Measurements from ENCODE around the gene PITPNC1. TPM values are rescaled to one million over a fixed set of nuclear protein-coding genes. Genes with fewer than 3 reads are reported as not detected.
"Not testable (repeated sequence)": the region's sequence is repeated elsewhere in the genome, so short reads cannot be mapped to it uniquely, and the experiment has no call there.

PITPNC1 gene
- total RNA-seq, 1 experiment from 2014 or later, result 34.5 TPM

GRCh38 chr17:67566656-67567055 lies 189.6 kb downstream of the PITPNC1 start:
- DNase-seq (ENCODE audit: extremely low read depth, low read depth), result no peak

DNA sequence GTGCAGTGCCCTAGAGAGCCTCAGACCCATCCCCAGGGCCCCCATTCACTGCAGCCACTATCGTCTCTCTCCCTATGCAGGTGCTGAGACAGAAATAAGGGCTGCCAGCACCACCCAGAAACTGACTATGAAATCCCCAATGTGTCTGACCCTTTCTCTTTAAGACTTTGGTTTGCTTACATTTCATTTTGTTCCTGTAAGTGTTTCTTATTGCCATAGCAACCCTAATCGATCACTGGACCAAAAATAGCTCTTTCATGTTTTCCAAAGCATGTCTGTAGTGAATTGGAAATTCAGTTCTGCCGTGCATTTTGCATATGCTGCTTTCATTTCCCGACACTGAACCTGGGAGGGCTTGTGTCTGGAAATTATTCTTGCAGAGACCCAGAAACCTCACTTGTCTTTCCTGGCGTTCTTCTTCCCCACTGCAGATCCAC lies 192.0 kb downstream of the PITPNC1 start:
- DNase-seq (ENCODE audit: extremely low read depth, low read depth), result no peak

DNA sequence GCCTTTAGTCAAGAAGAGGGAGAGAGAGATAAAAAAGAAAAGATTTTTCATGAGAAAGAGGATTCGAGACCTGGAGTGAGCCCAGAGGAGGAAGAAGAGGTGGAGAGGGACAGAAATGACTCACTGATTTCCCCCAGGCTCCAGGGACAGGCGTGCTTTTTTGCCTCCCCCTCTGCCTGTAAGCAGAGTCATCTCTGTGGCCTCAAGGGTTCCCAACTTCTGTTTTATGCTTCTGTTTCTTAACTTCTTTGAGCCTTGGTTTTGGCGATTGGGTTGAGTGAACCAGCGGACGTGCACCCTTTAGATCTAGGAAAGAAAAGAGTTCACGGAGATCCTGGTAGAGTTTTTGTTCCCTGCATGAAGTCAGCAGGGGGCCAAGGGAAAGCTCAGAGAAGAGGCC lies 192.8 kb downstream of the PITPNC1 start:
- DNase-seq (ENCODE audit: extremely low read depth, low read depth), result no peak

DNA sequence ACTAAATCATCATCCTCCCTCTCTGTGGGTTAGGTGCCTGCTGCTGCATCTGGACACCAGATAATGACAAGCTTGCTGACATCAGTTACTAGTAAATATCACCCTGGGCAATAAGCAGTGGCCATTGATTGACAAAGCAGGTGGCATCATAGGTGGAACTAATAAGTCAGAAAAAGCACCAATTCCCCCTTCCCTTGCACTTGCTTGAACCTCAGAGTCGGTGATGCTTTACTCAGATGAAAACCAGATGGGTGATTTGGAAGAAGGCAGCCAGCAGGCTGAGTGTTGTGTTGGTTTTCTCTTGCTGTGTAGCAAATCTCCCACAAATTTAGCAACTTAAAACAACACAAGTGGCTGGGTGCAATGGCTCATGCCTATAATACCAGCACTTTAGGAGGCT lies 193.7 kb downstream of the PITPNC1 start:
- no peak for DNase-seq (ENCODE audit: extremely low read depth, low read depth)

- no peak for DNase-seq (ENCODE audit: extremely low read depth, low read depth)
Measured at GRCh38 chr17:67571478-67571877, 194.4 kb downstream of the PITPNC1 start.

- no peak for DNase-seq (ENCODE audit: extremely low read depth, low read depth)
Measured at GRCh38 chr17:67573987-67574657, 197.0 kb downstream of the PITPNC1 start.

DNA sequence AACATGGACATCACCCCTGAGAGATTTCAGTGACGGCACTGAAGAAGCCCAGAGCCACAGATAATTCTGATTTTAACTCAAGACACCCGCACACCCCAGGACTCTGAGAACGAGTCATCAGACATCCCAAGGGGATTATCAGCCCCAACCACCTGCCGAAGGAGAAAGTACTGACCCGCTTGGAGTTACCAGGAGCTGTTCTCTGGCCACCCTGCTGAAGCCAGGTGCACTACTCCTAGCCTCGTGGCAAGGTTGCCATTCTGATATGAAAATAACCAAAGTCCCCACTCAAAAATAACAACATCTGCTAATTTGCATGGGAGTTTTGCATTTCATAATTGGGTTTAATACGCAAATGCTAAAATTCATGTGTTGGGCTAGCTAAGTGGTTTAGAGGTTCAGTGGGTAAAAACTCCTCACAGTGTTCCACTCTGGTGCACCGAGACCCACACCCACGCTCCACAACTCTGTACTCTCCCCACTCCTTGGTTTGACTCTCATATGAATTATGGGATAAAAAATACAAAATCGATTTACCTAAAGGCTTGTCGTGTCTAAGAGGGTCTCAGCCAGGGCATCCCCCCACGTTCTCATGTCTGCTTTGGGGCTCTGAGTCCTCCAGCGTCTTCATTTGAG lies 197.7 kb downstream of the PITPNC1 start:
- DNase-seq (ENCODE audit: extremely low read depth, low read depth), result no peak

- no peak for DNase-seq (ENCODE audit: extremely low read depth, low read depth)
Measured at GRCh38 chr17:67575325-67575724, 198.2 kb downstream of the PITPNC1 start.

GRCh38 chr17:67576471-67577115 lies 199.5 kb downstream of the PITPNC1 start:
- no peak for DNase-seq (ENCODE audit: extremely low read depth, low read depth)

DNA sequence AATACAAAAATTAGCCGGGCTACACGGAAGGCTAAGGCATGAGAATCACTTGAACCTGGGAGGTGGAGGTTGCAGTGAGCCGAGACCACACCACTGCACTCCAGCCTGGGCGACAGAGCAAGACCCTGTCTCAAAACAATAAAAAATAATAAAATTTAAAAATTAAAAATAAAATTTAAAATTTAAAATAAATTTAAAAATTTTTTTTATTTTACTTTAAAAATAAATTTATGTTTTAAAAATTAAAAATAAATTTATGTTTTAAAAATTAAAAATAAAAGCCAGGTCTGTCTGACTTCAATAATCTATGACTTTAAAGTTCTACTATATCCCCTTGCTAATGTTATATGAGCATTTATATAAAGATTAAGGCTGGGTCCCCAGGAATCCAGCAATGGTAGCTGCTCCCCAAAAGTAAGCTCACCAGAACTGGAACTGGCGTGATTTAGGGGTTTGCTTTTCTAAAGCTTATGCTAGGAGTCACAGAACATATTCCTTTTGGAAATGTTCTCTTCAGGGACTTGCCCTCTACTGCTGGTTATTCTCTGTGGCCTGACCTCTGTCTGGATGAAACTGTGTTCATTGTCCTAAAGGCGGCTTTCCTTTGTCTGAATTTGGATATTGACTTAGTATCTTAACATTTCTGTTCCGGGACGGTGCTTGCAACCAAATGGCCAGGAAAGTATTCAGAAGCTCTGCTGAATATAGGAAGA lies 200.5 kb downstream of the PITPNC1 start:
- DNase-seq (ENCODE audit: extremely low read depth, low read depth), result no peak

DNA sequence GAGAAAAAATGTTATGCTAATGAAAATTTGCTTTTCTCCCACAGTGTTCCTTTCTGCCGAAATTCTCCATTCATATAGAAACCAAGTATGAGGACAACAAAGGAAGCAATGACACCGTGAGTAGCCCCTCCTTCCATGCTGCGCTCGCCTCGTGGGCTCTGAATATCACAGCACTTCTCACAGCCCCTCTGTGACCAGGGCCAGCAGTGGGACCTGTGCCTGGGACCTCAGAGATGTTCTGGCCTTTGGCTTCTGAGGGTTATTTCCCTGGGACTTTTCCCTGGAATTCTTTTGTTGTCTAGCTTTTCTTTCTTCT lies 201.0 kb downstream of the PITPNC1 start:
- DNase-seq (ENCODE audit: extremely low read depth, low read depth), result no peak

GRCh38 chr17:67578679-67579405 lies 201.8 kb downstream of the PITPNC1 start:
- DNase-seq (ENCODE audit: extremely low read depth, low read depth), result not testable (repeated sequence)

GRCh38 chr17:67582673-67583081 lies 205.6 kb downstream of the PITPNC1 start:
- no peak for DNase-seq (ENCODE audit: extremely low read depth, low read depth)

- DNase-seq (ENCODE audit: extremely low read depth, low read depth), result no peak
Measured at GRCh38 chr17:67585077-67585602, 208.1 kb downstream of the PITPNC1 start.

- DNase-seq (ENCODE audit: extremely low read depth, low read depth), result no peak
Measured at GRCh38 chr17:67588326-67588725, 211.2 kb downstream of the PITPNC1 start.

- DNase-seq (ENCODE audit: extremely low read depth, low read depth), result no peak
Measured at GRCh38 chr17:67594115-67594880, 217.2 kb downstream of the PITPNC1 start.

DNA sequence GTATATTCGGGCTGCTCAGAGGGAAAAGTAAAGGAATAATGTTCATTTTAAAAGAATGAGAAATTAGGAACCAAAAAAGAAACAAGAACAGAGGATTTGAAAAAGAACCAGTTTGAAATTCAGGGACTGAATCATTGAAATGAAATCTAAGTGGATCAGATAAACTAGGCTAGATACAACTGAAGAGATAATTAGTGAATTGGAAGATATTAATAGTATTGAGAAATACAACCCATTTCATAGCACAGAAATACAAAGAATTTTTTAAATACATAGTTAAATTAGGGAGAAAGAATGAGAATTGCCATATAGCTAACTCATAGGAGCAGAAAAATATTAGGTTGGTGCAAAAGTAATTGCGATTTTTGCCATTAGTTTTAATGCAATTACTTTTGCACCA lies 223.3 kb downstream of the PITPNC1 start:
- no peak for DNase-seq (ENCODE audit: extremely low read depth, low read depth)

- no peak for DNase-seq (ENCODE audit: extremely low read depth, low read depth)
Measured at GRCh38 chr17:67601897-67602296, 224.8 kb downstream of the PITPNC1 start.

- DNase-seq (ENCODE audit: extremely low read depth, low read depth), result no peak
Measured at GRCh38 chr17:67602444-67602843, 225.4 kb downstream of the PITPNC1 start.

GRCh38 chr17:67602974-67603373 lies 225.9 kb downstream of the PITPNC1 start:
- peak; percentile 31 for DNase-seq (ENCODE audit: extremely low read depth, low read depth)
